CD4-positive, alpha-beta T cell treated with Interleukin-17A for 4 hours (primary cell): ENCODE data around the gene GNAQ.
"Not testable (repeated sequence)": the region's sequence is repeated elsewhere in the genome, so short reads cannot be mapped to it uniquely, and the experiment has no call there.

Experiments used
- DNase-seq: peaks from one replicate; pipeline ENCODE4 v3.0.0-alpha.2; 2020; ENCODE audit warnings: mixed read lengths

Gene GNAQ

DNA sequence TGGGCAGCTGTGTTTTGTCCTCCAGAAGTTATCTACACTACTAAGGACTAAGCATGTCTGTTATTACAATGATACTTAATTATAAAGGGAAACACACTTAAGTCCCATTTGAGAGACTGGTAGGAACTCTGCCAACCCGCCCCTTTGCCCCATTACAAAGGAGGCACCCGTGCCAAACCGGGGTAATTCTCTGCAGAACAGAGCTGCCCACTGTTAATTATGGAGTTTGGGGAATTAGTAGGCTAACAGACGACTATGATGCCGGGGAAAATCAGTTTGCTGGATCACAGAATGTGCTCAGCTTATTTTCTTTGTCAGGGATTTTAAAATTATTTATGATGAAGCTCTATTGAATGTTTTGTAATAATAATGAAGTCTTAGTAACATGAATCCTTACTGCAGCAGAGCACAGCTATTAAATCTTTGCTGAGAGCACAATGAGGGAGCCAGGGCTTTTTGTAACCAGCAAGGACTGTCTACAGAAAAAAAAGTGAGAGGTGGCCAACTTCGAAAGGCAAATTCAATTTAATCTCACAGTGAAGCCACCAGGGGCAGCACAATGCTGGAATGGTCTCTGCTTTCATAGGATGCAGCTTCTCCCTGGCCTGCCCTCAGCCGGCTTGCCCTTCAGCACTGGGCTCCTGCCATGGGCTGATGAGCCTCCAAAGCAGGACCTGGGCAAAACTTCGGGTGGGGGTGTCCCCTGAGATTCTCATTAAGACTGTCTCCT, 134.5 kb downstream of the GNAQ start:
- no peak for DNase-seq

DNA sequence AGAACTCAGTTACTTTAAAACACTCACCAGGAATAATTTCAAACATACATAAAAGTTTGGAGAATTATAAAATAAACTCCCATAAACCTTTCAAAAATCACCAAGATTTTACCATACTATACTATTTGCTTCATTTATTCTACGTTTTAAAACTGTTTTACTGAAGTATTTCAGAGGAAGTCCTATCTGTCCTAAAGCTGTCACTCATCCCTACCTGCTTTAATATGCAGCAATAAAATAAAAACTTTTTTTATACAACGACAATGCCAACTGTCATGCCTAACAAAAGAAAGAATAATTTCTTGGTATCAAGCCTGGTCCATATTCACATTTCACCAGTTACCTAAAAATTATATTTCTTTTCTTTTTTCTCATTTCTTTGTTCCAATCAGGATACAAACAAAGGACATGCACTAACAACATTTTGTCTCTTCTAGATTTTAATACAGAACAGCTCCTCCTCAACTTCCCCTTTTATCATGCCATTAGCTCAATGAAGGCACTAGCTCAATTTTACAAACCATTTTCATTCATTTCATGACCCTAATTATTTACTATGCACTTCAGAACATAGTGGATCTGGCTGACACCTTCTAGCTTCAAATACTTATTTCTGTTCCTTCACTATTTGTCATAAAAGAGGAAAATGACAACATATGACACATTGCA, 135.2 kb downstream of the GNAQ start:
- no peak for DNase-seq

DNA sequence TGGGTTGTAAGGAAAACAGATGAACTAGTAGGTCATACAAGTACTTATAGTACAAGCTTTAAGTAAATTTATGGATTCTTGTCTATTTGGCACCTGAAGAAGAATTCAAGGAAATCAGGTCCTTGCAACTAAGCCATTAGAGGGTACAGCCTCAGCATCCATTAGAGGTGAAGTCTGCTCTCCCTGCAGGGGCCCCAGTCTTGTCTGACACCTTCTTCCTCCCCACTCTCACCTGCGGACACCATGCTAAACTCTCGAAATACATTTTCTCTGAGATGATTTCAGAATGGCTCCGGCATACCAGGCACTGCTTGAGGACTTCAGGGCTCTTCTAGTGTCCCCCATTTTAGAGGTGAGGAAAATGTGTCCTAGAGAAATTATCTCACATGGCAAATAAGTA, 137.9 kb downstream of the GNAQ start:
- no peak for DNase-seq

DNA sequence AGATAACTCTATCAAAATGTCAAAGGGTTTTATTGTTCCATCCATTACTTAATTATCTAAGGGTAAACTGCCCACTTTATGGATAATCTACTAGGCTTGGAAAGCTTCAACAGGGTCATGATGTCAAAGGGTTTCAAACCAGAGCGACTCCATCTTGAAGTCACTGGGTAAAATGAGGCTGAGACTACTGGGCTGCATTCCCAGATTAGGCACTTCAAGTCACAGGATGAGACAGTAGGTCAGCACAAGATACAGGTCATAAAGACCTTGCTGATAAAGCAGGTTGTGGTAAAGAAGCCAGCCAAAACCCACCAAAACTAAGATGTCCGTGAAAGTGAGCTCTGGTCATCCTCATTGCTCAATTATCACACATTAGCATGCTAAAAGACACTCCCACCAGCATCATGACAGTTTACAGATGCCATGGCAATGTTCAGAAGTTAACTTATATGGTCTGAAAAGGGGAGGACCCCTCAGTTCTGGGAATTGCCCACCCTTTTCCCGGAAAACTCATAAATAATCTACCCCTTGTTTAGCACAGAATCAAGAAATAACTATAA, 138.6 kb downstream of the GNAQ start:
- DNase-seq = no peak

DNA sequence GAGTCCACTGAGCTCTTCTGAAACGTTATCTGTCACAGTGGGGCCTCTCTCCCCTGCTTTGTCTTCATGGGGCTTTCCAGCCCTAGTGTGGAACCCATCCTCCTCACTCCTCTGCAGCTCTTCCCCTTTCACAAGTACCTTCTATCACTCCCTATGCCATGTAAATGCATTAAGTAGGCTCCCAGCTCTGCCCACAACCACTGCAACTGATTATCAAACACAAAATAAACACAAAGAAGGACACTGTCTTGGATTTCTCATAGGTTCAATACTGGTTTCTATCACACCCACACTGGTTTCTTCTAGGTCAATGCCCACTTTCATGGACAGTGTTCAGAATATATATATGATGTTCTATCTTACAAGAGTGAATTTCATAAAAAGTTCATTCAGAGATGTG, 139.4 kb downstream of the GNAQ start:
- DNase-seq = no peak

DNA sequence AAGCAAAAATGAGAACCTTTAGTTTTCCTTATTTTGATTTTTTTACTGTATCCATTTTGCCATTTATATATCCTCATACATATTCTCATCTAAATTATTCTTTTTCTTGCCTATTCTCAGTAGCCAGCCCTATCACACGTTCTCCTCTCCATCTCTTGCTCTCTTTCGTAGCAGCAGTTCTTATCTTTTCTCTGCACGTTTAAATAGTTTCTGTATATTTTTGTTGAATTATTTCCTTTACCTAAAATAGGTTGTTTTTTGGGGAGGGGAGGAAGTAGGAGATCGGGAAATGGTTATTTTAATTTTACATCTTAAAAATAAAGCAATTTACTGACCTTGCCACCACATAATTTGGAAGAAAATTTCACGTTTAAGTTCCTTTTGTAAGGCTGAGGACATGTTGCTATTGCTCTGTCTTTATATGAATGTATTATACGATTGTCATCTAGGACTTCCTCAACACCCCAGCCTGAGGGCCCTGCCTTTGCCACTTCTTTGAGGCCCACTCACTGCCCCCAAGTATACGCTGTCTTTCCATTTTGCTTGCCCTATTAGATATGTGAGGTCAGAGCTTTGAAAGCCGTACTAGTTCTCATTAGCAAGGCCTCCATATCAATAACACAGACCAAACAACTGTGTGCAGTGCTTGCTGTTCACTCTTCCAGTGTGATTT, 140.3 kb downstream of the GNAQ start:
- DNase-seq = no peak

DNA sequence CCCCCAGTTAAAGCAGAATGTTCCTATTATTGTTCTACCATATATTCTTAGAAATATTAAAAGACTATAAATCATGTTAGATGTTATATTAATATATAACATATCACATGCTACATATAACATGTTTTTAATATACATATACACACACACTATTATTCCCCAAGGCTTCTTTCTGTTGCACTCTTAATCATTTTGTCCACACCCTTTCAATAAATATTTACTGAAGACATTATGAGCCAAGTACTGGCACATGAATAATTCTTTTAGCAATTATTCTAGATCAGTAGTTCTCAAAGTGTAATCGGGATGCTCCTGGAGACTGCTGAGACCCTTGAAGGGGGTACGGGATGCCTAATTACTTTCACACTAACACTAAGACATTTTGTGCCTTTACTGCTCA, 143.9 kb downstream of the GNAQ start:
- DNase-seq = no peak

DNA sequence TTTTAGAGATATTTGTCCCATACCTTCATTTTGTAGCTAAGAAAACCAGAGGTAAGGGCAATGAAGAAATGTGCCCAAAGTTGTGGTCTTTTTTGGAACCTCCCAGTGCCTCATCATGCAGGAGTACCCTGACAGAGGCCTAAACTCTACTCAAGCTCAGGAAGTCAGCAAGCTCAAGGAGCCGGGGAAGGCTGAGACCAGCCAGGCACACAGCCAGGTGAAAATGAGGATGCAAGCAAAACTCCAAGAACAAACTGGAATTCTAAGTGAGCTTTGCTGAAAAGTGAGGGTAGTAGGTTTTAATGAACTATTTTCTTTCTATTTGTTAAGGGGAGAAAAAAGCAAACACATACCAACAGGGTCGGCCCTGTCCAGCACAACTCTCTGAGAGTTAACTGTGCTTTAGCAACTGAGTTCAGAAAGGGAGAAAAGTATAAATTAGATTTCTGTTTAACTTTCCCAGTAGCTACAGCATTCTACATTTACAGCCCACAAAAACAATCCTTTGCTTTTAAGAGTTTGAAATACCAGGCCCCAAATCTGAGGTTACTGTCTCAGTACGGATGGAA, 146.4 kb downstream of the GNAQ start:
- no peak for DNase-seq

DNA sequence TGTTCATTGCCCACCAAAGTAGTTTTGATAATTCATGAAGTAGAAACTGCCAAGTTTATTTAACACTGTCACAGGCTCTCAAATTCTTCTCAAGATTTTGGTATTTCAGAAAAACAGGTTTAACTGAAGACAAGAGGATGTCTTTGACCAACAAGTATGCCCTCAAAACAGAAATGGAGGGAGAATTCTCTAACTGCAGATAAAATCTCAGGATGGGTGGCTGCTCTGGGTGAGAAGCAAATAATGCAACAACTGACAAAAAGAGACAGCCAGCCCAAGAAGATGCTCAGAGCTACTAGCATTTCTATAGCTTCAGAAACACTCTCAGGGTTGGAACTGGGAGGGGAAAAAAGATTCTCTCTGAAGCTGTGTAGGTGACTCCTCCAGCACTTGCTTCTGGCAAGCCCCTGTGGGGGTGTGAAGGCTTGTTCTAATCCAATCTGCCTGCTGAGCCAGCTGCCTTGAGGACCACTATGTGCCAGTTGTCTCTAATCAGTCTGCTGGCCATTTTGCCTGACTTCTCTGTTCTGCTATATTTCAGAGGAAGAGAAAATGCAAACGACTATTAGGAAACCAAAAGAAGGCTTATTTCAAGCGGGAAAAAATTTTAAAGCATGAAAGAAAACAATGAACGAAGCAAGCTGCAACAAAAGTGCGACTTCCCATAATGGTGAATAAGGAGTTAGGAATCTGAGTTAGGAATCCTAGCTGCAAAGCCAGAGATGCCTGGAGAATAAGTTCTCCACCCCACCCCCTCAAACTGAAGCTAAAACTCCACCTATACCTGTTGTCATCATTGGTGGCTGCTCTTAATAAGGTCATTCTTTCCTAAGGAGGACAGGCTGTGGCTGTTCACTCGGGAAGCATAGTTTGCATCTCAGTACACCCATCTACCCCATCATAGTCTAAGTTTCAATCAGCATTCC, 147.5 kb downstream of the GNAQ start:
- DNase-seq = no peak

DNA sequence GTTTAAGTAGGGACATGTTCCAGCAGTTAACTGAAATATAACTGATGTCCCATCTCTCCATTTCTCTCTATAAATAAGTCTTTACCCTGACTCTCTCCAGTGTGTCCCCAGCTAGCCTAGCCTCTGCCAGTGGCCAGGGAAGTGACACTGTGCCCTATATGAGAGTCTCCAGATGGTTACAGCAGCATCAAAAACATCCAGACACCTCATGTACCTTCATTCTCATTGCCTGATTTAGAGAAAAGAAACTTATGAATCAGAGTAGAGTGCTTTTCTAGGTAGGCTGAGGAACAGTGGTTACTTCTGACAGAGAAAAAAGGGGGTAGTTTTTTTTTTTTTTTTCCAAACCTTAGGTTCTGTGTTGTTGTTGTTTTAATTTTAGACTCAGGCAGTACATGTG, 148.5 kb downstream of the GNAQ start:
- no peak for DNase-seq

DNA sequence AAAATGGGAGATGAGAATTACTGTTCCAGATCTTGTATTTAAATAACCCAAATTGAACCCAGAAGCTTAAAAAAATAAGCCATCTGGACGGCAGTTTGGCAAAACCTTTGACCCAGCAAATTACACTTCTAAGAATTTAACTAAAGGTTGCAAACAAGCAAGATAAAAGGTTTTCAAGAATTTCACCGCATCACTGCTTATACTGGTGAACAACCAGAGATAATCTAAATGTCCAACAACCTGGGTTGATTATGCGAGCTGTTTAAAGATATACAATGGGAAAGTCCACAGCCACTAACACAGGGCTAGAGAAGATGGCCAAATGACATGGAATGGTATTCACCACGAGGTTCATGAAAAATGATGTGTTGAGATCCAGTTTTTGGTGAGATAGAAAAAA, 149.3 kb downstream of the GNAQ start:
- DNase-seq = no peak

DNA sequence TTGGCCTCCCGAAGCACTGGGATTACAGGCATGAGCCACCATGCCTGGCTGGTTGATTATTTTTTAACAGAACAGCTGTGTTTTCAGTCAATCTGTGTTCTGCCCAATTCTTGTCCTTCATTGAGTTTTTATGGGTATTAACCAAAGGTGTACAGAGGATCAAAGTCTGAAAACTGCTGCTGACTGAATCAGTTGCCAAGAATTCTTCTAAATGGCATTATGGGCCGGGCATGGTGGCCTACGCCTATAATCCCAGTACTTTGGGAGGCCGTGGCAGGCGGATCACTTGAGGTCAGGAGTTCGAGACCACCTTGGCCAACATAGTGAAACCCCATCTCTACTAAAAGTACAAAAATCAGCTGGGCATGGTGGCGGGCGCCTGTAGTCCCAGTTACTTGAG, 150.0 kb downstream of the GNAQ start:
- not testable (repeated sequence) for DNase-seq

DNA sequence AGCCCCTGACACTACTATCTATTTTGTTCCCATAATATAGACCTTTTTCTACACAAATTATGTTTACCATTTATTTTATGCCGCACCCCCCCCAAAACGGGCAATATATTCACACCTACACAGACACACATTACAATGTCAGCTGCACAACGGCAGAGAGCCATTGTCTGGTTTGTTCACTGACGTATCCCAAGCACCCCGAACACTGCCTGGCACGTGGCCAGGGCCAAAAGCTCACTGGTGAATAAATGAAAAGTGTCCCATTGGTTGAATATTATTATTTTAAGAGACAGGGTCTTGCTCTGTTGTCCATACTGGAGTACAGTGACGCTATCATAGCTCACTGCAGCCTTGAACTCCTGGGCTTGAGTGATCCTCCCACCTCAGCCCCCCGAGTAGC, 150.5 kb downstream of the GNAQ start:
- DNase-seq = no peak

DNA sequence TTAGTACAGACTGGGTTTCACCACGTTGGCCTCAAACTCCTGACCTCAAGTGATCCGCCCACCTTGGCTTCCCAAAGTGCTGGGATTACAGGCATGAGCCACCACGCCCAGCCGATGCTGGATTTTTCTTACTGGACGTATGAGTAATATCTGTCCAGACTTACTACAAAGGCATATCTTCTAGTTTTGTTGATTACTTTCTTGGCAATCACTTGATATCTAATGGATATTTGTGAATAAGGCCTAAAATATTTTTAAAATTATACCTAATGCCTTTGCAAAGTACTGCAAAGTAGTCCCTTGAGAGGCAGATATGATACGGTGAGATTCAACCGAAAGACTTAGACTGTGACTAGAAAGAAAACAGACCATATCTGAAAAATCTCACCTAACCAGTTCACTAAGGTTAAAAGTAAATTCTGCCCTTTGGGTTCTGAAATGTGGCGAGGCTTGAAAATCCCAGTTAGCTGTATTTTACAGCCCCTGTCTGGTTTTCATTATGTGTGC, 152.1 kb downstream of the GNAQ start:
- DNase-seq = no peak

DNA sequence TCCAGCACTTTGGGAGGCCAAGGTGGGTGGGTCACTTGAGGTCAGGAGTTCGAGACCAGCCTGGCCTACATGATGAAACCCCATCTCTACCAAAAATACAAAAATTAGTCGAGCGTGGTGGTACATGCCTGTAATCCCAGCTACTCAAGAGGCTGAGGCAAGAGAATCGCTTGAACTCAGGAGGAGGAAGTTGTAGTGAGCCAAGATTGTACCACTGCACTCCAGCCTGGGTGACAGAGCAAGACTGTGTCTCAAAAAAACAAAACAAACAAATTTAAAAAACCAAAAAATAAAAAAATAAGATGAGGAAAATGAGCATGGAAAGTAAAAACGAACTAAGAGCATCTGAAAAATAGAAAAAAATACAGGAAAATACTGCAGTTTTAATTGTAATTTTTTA, 152.8 kb downstream of the GNAQ start:
- not testable (repeated sequence) for DNase-seq

DNA sequence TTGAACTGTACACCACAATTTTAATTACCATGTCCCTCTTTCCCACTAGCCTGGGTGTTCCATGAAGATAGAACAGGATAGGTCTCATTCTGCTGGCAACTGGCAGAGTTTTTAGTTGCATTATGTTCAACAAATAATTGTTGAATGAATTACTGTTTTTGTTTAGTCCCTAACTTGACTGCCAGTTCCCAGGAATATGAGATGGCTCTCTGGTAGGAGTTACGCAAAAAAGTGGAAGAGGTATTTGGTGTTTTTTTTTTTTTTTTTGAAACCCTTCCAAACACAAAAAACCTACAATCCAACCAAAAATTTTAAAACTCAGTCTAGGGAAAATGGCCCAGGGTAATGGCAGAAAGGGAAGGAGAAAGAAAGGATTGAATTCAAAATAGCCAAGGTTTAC, 153.6 kb downstream of the GNAQ start:
- DNase-seq = no peak

DNA sequence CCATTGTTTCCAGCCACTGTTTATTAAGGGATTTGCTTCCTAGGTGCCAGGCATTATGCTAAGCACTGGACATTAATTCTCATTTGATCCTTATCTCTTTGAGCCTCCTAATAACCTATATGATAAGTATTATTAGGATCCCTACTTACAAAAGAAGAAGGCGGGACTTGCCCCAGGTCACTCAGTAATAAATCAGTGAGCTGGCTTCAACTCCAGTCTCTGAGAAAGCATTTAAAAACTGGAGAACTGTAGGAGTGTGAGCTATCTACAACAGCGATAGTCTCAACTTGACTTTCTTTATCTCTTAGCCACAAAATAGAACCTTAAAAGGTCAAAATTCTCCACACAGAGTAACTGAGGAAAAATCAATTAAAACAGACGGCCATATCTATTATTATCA, 155.0 kb downstream of the GNAQ start:
- DNase-seq = no peak

DNA sequence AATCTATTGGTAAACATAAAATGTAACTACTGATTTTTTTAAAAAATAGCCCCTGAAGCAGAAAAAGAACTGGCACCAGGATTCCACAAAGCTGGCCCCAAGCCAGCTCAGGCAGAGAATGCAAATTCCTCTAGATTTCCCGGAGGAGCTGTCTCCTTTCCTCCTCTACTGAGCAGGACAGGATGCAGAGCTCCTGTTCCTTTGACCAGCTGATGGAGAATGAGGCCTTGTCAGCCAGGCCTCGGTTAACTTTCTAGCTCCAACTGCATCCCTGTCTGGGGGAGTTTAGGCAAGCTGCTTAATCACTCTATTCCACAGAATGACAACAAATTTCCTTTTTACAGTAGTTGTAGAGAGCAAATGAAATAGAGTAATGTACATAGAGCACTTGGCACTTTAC, 155.5 kb downstream of the GNAQ start:
- no peak for DNase-seq

DNA sequence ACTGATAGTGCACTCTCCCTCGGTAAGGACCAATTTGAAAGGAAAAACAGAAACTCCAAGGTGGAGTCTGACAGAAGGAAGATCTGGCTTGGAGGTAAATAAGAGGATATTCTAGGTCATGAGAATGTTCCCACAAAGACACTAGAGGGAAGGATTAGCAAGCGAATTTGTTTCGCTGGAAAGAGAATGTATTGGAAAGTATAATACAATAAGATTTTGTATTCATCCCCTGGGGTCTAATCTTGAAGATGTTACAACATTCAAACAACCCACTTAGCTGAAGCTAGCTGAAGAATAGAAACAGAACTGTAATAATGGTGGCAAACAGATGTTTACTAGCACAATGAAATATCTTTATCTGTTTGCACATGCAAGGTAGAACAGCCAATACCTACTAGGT, 158.7 kb downstream of the GNAQ start:
- no peak for DNase-seq

DNA sequence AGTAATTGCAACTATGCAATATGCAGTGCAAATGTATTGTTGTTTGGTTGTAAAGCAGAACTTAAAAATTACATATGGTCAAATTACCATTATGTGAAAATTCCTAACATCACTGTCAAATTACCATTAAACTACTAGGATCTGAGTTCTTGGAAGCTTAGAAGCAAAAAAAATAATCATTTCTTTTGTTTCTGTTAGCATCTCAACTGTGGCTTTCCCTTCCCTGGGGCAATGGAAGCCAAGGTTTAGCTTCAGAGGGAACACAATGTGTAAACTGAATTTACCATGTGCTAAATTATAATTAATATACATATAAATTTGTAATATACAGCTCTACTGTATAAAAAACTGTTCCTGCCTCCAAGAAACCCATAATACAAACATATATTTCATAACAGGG, 159.4 kb downstream of the GNAQ start:
- no peak for DNase-seq

DNA sequence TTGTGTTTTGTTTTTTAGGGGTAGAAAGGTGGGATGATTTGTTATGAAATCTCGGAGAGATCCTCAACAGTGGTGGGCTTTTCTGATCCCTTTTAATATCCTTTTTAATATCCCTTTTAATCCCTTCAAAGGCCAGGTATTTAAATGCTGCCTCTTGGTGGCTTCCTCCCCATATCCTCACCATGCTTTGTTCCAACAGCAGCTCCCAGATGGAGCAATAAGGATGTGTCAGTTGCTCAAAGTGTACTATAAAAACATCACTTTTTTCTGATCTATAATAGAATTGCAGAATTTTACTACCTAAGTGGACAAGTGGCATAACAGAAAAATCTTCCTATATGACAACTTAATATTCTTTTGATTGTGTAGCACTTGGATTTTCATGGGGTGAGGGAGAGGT, 160.1 kb downstream of the GNAQ start:
- DNase-seq = no peak

DNA sequence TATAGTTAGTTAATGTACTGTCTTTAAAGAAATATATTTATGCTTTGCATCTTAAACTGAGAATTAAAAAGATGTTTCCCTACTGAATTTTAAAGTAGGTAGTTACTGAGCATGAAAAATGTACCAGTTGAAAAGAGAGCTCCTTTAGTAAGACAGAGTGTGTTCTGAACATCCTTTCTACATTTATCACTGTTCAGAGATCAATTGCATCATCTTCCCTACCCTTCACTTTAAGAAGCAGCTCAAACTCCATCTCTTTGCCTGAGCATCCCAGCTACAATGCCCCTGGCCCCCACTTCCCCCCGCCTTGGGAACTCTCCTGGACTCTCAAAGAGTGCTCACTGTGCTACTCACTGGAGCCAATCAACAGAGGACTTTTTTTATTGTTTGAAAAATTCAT, 164.7 kb downstream of the GNAQ start:
- DNase-seq = no peak
